K562 (cell line): Measurements from ENCODE around the gene VPS11. TPM values are rescaled to one million over a fixed set of nuclear protein-coding genes. Genes with fewer than 3 reads are reported as not detected.
A peak's percentile ranks its signal among the peaks of the same experiment; 100 is the strongest.

Experiments
- CTBP1 ChIP-seq: fragments of 450-650 bp; IDR thresholded peaks from 2 replicates; pipeline ENCODE4 v1.6.1; 2016; ENCODE audit warnings: borderline replicate concordance
- ILF3 ChIP-seq: fragments of 450-650 bp; IDR thresholded peaks from 2 replicates; pipeline ENCODE4 v1.6.1; 2018; ENCODE audit warnings: antibody characterized with exemption, mild to moderate bottlenecking, moderate library complexity, borderline replicate concordance
- MEIS2 ChIP-seq: fragments of 450-650 bp; IDR thresholded peaks from 2 replicates; pipeline ENCODE4 v1.6.1; 2014; ENCODE audit warnings: mild to moderate bottlenecking; ENCODE audit not compliant: partially characterized antibody
- MTA2 ChIP-seq: fragments of 450-650 bp; IDR thresholded peaks from 2 replicates; pipeline ENCODE4 v1.6.1; 2016; ENCODE audit warnings: low read depth
- SIX5 ChIP-seq, 2 experiments: IDR thresholded peaks; 2 replicates each; pipeline ENCODE4 v1.6.1; 2011; ENCODE audit warnings: low read length in 2 of 2, borderline replicate concordance in 1 of 2, low read depth in 1 of 2, mild to moderate bottlenecking in 1 of 2, moderate library complexity in 1 of 2; ENCODE audit not compliant: insufficient read depth in 1 of 2
- ZNF239 ChIP-seq: fragments of 250-450 bp; sonication (Bioruptor Pico); IDR thresholded peaks from 2 replicates; pipeline ENCODE4 v1.4.0; 2020; ENCODE audit warnings: mild to moderate bottlenecking
- polyA plus RNA-seq, 8 experiments: library from polyadenylated mRNA; depleted of rRNA in 4 of 8; stranded (reverse) in 5 of 8; unstranded in 3 of 8; fragments of >200 nt; fragmentation: Nextera tagmentation in 2 of 8; fragmentation: Illumina TruSeq in 1 of 8; extraction: Ambion mirVana in 2 of 8; extraction: Trizol in 1 of 8; gene quantifications; 2 replicates each; pipeline versions ENCODE4 v1.2.1 to v1.2.3, GENCODE V29; 2011 to 2014; ENCODE audit warnings: inconsistent platforms in 1 of 8, missing spikeins in 1 of 8
- total RNA-seq, 7 experiments: library from RNA; depleted of rRNA in 6 of 7; stranded (reverse); fragments of >200 nt in 6 of 7; fragmentation: Illumina TruSeq in 2 of 7; extraction: Trizol in 2 of 7; gene quantifications; 2 replicates each; pipeline versions ENCODE4 v1.2.1 to v1.2.3, GENCODE V29; 2011 to 2021; ENCODE audit warnings: low replicate concordance in 1 of 7
- TF ChIP-seq, protein P1 (sequence below): fragments of 250-450 bp; sonication (Bioruptor Pico); IDR thresholded peaks from 2 replicates; pipeline ENCODE4 v1.8.0; 2022; ENCODE audit warnings: inconsistent platforms
- TF ChIP-seq, protein P2 (sequence below): fragments of 200-800 bp; sonication (Bioruptor generic); IDR thresholded peaks from 2 replicates; pipeline ENCODE4 v1.6.1; 2017; ENCODE audit warnings: missing genetic modification characterization, missing compliant biosample characterization
- TF ChIP-seq, protein P3 (sequence below): fragments of 450-650 bp; IDR thresholded peaks from 2 replicates; pipeline ENCODE4 v1.6.1; 2016; ENCODE audit warnings: mild to moderate bottlenecking, moderate library complexity

Gene VPS11
- total and polyA plus RNA-seq, 9 of the 15 experiments (the other 6 are each of a cell fraction or from before 2014, with no cell fraction given): 14.1 to 35.5 (median 27.5) TPM

DNA sequence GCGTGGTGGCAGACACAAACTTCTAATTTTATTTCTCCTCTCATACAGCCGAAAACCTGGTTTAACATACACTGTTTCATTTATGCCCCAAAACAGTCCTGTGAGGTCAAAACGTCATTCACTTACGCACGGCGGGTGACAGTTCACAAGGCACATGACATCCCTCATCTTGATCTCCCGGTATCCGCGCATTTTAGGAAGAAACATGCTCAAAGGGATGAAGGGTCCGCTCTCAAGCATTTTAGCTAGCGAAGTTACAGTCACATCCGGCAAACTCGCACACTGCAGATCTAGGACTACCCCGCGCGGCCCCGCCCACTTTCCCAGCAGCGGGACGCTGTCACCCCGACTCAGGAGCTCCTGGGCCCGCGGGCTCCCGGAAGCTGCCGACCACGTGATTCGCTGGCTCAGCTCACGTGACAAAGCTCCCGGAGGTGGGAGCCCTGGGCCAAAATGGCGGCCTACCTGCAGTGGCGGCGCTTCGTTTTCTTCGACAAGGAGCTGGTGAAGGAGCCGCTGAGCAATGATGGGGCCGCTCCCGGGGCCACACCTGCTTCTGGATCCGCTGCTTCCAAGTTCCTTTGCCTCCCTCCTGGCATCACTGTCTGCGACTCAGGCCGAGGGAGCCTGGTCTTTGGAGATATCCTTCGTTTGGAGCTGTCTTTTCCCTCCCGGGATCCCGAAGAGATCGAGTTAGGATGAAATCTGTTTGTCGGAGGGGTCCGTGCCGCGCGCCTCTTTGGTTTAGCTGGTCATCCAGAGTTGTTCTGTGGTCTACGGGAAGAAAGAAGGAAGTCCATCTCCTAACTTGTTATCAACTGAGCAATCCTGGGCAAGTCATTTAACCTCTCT, at the start of gene VPS11 (continued):
- TF ChIP-seq, protein P1, sequence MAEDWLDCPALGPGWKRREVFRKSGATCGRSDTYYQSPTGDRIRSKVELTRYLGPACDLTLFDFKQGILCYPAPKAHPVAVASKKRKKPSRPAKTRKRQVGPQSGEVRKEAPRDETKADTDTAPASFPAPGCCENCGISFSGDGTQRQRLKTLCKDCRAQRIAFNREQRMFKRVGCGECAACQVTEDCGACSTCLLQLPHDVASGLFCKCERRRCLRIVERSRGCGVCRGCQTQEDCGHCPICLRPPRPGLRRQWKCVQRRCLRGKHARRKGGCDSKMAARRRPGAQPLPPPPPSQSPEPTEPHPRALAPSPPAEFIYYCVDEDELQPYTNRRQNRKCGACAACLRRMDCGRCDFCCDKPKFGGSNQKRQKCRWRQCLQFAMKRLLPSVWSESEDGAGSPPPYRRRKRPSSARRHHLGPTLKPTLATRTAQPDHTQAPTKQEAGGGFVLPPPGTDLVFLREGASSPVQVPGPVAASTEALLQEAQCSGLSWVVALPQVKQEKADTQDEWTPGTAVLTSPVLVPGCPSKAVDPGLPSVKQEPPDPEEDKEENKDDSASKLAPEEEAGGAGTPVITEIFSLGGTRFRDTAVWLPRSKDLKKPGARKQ: no peak
- TF ChIP-seq, protein P2, sequence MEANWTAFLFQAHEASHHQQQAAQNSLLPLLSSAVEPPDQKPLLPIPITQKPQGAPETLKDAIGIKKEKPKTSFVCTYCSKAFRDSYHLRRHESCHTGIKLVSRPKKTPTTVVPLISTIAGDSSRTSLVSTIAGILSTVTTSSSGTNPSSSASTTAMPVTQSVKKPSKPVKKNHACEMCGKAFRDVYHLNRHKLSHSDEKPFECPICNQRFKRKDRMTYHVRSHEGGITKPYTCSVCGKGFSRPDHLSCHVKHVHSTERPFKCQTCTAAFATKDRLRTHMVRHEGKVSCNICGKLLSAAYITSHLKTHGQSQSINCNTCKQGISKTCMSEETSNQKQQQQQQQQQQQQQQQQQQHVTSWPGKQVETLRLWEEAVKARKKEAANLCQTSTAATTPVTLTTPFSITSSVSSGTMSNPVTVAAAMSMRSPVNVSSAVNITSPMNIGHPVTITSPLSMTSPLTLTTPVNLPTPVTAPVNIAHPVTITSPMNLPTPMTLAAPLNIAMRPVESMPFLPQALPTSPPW (CRISPR knock-in tag): peak; percentile 72
- TF ChIP-seq CTBP1 (peak; percentile 43), MEIS2 (peak; percentile 61), ZNF239 (CRISPR knock-in tag) (no peak), MTA2 (0 out of 2 replicates have a peak, but pooled peaks have one; percentile 21), SIX5 (IDR thresholded peaks at IDR 0.05; ENCODE audit: borderline replicate concordance in 1 of 2, insufficient read depth in 1 of 2, low read depth in 1 of 2, low read length in 2 of 2) (no peak), ILF3 (no peak)
- TF ChIP-seq, protein P3, sequence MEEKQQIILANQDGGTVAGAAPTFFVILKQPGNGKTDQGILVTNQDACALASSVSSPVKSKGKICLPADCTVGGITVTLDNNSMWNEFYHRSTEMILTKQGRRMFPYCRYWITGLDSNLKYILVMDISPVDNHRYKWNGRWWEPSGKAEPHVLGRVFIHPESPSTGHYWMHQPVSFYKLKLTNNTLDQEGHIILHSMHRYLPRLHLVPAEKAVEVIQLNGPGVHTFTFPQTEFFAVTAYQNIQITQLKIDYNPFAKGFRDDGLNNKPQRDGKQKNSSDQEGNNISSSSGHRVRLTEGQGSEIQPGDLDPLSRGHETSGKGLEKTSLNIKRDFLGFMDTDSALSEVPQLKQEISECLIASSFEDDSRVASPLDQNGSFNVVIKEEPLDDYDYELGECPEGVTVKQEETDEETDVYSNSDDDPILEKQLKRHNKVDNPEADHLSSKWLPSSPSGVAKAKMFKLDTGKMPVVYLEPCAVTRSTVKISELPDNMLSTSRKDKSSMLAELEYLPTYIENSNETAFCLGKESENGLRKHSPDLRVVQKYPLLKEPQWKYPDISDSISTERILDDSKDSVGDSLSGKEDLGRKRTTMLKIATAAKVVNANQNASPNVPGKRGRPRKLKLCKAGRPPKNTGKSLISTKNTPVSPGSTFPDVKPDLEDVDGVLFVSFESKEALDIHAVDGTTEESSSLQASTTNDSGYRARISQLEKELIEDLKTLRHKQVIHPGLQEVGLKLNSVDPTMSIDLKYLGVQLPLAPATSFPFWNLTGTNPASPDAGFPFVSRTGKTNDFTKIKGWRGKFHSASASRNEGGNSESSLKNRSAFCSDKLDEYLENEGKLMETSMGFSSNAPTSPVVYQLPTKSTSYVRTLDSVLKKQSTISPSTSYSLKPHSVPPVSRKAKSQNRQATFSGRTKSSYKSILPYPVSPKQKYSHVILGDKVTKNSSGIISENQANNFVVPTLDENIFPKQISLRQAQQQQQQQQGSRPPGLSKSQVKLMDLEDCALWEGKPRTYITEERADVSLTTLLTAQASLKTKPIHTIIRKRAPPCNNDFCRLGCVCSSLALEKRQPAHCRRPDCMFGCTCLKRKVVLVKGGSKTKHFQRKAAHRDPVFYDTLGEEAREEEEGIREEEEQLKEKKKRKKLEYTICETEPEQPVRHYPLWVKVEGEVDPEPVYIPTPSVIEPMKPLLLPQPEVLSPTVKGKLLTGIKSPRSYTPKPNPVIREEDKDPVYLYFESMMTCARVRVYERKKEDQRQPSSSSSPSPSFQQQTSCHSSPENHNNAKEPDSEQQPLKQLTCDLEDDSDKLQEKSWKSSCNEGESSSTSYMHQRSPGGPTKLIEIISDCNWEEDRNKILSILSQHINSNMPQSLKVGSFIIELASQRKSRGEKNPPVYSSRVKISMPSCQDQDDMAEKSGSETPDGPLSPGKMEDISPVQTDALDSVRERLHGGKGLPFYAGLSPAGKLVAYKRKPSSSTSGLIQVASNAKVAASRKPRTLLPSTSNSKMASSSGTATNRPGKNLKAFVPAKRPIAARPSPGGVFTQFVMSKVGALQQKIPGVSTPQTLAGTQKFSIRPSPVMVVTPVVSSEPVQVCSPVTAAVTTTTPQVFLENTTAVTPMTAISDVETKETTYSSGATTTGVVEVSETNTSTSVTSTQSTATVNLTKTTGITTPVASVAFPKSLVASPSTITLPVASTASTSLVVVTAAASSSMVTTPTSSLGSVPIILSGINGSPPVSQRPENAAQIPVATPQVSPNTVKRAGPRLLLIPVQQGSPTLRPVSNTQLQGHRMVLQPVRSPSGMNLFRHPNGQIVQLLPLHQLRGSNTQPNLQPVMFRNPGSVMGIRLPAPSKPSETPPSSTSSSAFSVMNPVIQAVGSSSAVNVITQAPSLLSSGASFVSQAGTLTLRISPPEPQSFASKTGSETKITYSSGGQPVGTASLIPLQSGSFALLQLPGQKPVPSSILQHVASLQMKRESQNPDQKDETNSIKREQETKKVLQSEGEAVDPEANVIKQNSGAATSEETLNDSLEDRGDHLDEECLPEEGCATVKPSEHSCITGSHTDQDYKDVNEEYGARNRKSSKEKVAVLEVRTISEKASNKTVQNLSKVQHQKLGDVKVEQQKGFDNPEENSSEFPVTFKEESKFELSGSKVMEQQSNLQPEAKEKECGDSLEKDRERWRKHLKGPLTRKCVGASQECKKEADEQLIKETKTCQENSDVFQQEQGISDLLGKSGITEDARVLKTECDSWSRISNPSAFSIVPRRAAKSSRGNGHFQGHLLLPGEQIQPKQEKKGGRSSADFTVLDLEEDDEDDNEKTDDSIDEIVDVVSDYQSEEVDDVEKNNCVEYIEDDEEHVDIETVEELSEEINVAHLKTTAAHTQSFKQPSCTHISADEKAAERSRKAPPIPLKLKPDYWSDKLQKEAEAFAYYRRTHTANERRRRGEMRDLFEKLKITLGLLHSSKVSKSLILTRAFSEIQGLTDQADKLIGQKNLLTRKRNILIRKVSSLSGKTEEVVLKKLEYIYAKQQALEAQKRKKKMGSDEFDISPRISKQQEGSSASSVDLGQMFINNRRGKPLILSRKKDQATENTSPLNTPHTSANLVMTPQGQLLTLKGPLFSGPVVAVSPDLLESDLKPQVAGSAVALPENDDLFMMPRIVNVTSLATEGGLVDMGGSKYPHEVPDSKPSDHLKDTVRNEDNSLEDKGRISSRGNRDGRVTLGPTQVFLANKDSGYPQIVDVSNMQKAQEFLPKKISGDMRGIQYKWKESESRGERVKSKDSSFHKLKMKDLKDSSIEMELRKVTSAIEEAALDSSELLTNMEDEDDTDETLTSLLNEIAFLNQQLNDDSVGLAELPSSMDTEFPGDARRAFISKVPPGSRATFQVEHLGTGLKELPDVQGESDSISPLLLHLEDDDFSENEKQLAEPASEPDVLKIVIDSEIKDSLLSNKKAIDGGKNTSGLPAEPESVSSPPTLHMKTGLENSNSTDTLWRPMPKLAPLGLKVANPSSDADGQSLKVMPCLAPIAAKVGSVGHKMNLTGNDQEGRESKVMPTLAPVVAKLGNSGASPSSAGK: peak; percentile 76
